Measurements from ENCODE around the gene USP32. TPM values are rescaled to one million over a fixed set of nuclear protein-coding genes. Genes with fewer than 3 reads are reported as not detected.
A peak's percentile ranks its signal among the peaks of the same experiment; 100 is the strongest.
"Not testable (repeated sequence)": the region's sequence is repeated elsewhere in the genome, so short reads cannot be mapped to it uniquely, and the experiment has no call there.

Gene USP32
- total RNA-seq, 2 donors from 2014 or later: 37.4 to 48.9 TPM

DNA sequence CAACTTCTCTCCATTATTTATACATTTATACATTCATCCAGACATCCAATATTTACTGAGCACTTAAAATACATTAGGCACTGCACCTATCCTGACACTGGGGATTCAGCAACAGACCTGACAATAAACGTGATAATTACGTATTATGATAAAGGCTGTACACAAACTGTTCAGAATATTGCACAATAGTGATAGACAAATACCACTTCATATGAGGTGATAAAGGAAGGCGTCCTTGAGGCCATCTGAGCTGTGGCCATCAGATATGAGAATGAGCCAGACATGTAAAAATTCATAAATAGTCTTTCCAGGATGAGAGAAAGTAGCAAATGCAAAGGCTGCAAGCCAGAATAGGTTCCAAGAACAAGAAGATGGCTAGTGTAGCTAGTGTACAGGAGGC is 8.6 kb downstream of the USP32 start:
- ATAC-seq (peak; percentile 37), DNase-seq (no peak)
- intact Hi-C loops (cut with DNase I, micrococcal nuclease): no loop called here

DNA sequence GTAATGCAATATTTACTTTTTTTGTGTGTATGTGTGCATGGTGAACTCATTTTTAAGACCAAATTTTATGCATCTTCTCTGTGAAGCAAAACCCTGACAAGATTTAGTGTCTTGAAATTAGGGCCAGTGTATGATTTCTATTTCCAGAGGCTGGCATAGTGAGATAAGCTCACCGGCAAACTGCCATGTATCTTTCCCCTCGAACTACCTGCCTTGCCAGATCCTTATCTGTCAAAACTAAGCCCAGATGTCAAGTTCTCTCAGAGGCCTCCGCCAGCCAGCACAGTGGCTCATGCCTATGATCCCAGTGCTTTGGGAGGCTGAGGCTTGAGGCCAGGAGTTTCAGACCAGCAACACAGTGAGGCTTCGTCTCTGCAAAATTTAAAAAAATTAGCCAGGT is 10.0 kb downstream of the USP32 start:
- intact Hi-C loops (cut with DNase I, micrococcal nuclease): no loop called here
- DNase-seq (no peak), ATAC-seq (no peak)

DNA sequence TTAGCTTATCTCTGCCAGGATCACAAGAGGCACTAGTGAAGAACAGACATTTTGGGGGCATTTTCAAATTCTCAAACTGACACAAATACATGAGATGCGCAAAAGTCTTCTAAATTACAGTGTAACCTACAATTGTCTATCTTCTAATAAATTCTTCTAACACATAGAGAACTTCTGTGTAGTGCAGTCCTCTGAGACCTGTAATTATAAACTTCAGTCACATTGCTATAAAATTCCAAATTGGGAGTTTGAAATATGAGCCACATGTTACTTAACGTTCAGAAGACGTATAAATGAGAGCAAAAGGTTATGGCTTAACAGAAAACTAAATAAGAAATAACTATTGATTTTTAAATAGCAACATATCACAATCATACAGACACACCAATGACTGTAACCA is 12.5 kb downstream of the USP32 start:
- ATAC-seq: not testable (repeated sequence)

GRCh38 chr17:60378187-60378586 is 13.7 kb downstream of the USP32 start:
- DNase-seq; ATAC-seq; intact Hi-C loops (cut with DNase I, micrococcal nuclease): not testable (repeated sequence)

More for the DNA sequence above, 12.5 kb downstream of the USP32 start:
- DNase-seq; intact Hi-C loops (cut with DNase I, micrococcal nuclease): not testable (repeated sequence)

GRCh38 chr17:60372790-60373483 is 19.0 kb downstream of the USP32 start:
- intact Hi-C loops (cut with DNase I, micrococcal nuclease): no loop called here
- ATAC-seq (no peak), DNase-seq (no peak)

- ATAC-seq: no peak
- no peak for DNase-seq
- intact Hi-C loops (cut with DNase I, micrococcal nuclease): no loop called here
These were observed 20.0 kb downstream of the USP32 start for GRCh38 chr17:60371818-60372510.

DNA sequence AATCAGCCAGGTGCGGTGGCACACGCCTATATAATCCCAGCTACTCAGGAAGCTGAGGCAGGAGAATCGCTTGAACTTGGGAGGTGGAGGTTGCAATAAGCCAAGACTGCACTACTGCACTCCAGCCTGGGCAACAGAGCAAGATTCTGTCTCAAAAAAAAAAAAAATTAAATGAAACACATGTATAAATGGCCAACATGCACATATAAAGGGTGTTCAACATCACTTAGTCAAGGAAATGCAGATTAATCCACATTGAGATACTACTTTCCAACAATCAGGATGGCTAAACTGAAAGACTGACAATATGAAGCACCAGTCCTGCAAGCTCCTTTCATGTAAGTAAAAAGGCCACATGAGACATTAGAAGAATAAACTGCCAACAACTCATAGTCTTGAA is 20.5 kb downstream of the USP32 start:
- DNase-seq: no peak
- no peak for ATAC-seq
- intact Hi-C loops (cut with DNase I, micrococcal nuclease): no loop called here

DNA sequence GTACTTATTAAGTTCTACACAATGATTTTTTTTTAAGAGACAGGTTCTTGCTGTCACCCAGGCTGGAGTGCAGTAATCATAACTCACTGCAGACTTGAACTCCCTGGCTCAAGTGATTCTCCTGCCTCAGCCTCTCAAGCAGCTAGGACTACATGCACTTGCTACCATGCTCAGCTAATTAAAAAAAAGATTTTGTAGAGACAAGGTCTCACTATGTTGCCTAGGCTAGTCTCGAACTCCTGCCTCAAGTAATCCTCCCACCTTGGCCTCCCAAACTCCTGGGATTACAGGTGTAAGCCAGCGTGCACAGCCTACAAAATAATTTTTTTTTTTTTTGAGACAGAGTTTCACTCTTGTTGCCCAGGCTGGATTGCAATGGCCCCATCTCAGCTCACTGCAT is 22.2 kb downstream of the USP32 start:
- DNase-seq: no peak
- no peak for ATAC-seq
- intact Hi-C loops (cut with DNase I, micrococcal nuclease): no loop called here

DNA sequence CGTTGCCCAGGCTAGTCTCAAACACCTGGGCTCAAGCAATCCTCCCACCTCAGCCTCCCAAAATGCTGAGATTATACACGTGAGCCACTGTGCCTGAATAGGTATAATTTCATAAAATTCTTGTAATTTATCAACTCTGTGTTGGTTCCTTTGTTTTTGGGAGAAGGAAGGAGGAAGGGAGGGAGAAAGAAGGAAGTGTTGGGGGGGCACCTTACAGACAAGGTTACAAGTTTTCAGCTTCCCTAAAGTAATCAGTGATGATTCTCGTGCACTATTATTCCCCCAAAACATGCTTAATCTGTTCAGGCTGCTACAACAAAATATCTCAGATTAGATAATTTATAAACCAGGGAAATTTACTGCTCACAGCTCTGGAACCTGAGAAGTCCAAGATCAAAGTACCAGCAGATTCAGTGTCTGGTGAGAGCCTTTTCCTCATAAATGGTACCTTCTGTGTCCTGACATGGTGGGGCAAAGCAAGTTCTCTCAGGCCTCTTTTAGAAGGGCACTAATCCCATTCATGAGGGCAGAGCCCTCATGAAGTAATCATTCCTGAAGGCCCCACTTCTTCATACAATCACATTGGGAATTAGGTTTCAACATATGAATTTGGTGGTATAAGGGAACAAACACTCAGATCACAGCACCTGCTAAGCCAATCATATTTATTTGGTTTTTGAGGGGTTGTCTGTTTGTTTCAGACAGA is 28.1 kb downstream of the USP32 start:
- DNase-seq (no peak), ATAC-seq (no peak)
- intact Hi-C loops (cut with DNase I, micrococcal nuclease): no loop called here

GRCh38 chr17:60362329-60362728 is 29.6 kb downstream of the USP32 start:
- DNase-seq: no peak
- intact Hi-C loops (cut with DNase I, micrococcal nuclease): no loop called here
- no peak for ATAC-seq

- DNase-seq: no peak
- intact Hi-C loops (cut with DNase I, micrococcal nuclease): no loop called here
- ATAC-seq: no peak
These were observed 30.0 kb downstream of the USP32 start for GRCh38 chr17:60361889-60362288.

DNA sequence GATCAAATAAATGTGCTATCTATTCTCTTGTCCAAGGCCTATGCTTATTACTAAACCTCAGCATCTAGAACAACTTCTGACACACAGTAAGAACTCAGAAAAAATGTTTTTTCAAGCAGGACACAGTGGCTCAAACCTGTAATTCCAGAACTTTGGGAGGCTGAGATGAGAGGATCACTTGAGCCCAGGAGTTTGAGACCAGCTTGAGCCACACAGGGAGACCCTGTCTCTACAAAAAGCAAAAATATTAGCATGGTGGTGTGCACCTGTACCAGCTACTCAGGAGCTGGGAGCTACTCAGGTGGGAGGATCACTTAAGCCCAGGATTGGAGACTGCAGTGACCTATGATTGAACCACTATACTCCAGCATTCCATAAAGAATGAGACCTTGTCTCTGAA is 32.5 kb downstream of the USP32 start:
- DNase-seq: no peak
- ATAC-seq: no peak

GRCh38 chr17:60358606-60359225 is 33.2 kb downstream of the USP32 start:
- ATAC-seq (no peak), DNase-seq (no peak)

More for the DNA sequence above, 32.5 kb downstream of the USP32 start:
- intact Hi-C loops (cut with DNase I, micrococcal nuclease): no loop called here

DNA sequence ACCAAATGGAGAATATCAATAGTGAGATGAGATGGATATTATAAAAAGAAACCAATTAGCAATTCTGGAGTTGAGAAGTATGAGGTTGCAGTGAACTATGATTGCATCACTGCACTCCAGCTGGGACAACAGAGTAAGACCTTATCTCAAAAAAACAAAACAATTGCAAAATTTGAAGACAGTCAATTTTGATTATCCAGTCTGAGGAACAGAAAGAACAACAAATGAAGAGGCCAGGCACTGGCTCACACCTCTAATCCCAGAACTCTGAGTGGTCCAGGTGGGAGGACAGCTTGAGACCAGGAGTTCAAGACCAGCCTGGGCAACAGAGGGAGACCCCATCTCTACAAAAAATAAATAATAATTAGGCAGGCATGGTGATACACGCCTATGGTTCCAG is 35.0 kb downstream of the USP32 start:
- no peak for ATAC-seq

More at GRCh38 chr17:60358606-60359225, 33.2 kb downstream of the USP32 start:
- intact Hi-C loops (cut with DNase I, micrococcal nuclease): no loop called here

DNA sequence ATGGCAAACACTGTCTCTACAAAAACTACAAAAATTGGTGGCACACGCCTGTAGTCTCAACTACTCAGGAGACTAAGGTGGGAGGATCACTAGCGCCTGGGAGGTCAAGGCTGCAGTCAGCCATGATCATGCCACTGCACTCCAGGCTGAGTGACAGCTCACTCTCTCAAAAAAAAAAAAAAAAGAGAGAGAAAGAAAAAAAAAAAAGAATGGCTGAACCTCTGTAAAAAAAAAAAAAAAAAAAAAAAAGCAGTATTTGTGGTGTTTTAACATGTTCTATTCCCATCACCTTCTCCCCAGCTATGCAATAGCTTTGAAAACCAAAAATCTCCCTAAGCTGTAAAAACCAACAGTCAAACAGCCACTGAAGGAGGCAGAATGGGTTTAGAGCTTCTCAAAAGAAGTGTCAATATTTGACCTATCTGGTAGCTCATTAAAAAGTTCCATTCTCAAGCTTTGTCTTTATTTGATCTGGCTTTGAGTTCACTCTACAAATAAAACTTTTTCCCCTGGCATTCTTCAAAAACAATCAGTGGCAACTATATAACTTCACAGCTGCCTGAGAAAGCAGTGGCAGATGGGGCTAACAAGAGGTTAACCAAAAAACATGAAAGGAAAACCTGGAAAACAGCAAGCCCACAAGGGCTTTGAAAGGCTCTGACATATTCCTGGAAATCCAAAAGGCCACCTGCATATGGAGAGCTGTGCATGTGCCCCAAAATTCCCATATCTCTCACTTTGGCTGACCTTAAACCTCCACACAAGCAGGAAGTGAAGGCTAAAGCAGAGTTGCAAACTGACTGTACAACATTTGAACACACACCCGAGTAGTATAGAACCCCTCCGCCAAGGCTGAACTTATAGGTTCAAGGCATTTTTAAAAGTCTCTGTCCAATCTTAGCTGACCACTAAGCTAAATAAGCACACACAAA is 36.0 kb downstream of the USP32 start:
- ATAC-seq: peak; percentile 47
- DNase-seq: no peak
- intact Hi-C loops (cut with DNase I, micrococcal nuclease): no loop called here

More for the DNA sequence above, 35.0 kb downstream of the USP32 start:
- intact Hi-C loops (cut with DNase I, micrococcal nuclease): no loop called here
- DNase-seq: no peak

GRCh38 chr17:60354223-60354622 is 37.7 kb downstream of the USP32 start:
- no peak for DNase-seq
- no peak for ATAC-seq
- intact Hi-C loops (cut with DNase I, micrococcal nuclease): no loop called here

GRCh38 chr17:60353773-60354172 is 38.2 kb downstream of the USP32 start:
- intact Hi-C loops (cut with DNase I, micrococcal nuclease): no loop called here
- no peak for DNase-seq
- ATAC-seq: no peak

GRCh38 chr17:60352569-60352968 is 39.4 kb downstream of the USP32 start:
- intact Hi-C loops (cut with DNase I, micrococcal nuclease): no loop called here
- DNase-seq (no peak), ATAC-seq (no peak)

Data from left colon (tissue), 2 donors.